SJCRH30 (cell line): ENCODE results near the gene MUL1. TPM values are rescaled to one million over a fixed set of nuclear protein-coding genes. Genes with fewer than 3 reads are reported as not detected.
"Not testable (repeated sequence)": the region's sequence is repeated elsewhere in the genome, so short reads cannot be mapped to it uniquely, and the experiment has no call there.

Source experiments
- DNase-seq, 2 experiments: peaks; one replicate each; pipeline ENCODE4 v3.0.0-alpha.2; 2015 to 2020
- H3K27ac ChIP-seq: fragments of 250-450 bp; sonication (Bioruptor Pico); 2 replicates; pipeline ENCODE4 v1.5.1; 2020; ENCODE audit warnings: mild to moderate bottlenecking, moderate library complexity
- H3K27me3 ChIP-seq: fragments of 250-450 bp; sonication (Bioruptor Pico); 2 replicates; pipeline ENCODE4 v1.5.1; 2020; ENCODE audit warnings: mild to moderate bottlenecking, moderate library complexity
- H3K36me3 ChIP-seq: fragments of 250-450 bp; sonication (Bioruptor Pico); 2 replicates; pipeline ENCODE4 v1.5.1; 2020; ENCODE audit warnings: mild to moderate bottlenecking, moderate library complexity
- H3K4me1 ChIP-seq: fragments of 250-450 bp; sonication (Bioruptor Pico); 2 replicates; pipeline ENCODE4 v1.5.1; 2020; ENCODE audit warnings: mild to moderate bottlenecking, moderate library complexity
- H3K4me3 ChIP-seq: fragments of 250-450 bp; sonication (Bioruptor Pico); 2 replicates; pipeline ENCODE4 v1.5.1; 2020; ENCODE audit warnings: mild to moderate bottlenecking, moderate library complexity
- H3K9me3 ChIP-seq: fragments of 250-450 bp; sonication (Bioruptor Pico); replicated peaks from 2 replicates; pipeline ENCODE4 v1.5.1; 2020; ENCODE audit warnings: mild to moderate bottlenecking, moderate library complexity
- total RNA-seq: library from RNA; depleted of rRNA; stranded (reverse); fragments of >200 nt; shearing (Covaris generic); gene quantifications from 2 replicates; pipeline ENCODE4 v1.2.3, GENCODE V29; 2014

MUL1 gene
- total RNA-seq, 1 experiment from 2014 or later: 26.7 TPM

- not testable (repeated sequence) for DNase-seq, H3K27ac ChIP-seq, H3K9me3 ChIP-seq
Observed at GRCh38 chr1:20496725-20497383, 11.1 kb downstream of the MUL1 start.

GRCh38 chr1:20496241-20496661 is 11.7 kb downstream of the MUL1 start:
- no peaks in the 10 kb centered on the region for H3K9me3 ChIP-seq
- DNase-seq: no peak
- no peak overlapping the region for H3K27ac ChIP-seq
- H3K4me3 ChIP-seq: no peak overlapping the region
- H3K27me3 ChIP-seq: peaks cover 6% of the 10 kb centered on the region; the same call in 1 of the 2 replicates
- H3K4me1 ChIP-seq: peaks cover 11% of the 10 kb centered on the region
- H3K36me3 ChIP-seq: peaks cover 20% of the 10 kb centered on the region

More at GRCh38 chr1:20496725-20497383, 11.1 kb downstream of the MUL1 start:
- not testable (repeated sequence) for H3K4me3 ChIP-seq, H3K27me3 ChIP-seq
- Histone ChIP-seq H3K36me3 (peaks cover 26% of the 10 kb centered on the region), H3K4me1 (peaks cover 11% of the 10 kb centered on the region)

DNA sequence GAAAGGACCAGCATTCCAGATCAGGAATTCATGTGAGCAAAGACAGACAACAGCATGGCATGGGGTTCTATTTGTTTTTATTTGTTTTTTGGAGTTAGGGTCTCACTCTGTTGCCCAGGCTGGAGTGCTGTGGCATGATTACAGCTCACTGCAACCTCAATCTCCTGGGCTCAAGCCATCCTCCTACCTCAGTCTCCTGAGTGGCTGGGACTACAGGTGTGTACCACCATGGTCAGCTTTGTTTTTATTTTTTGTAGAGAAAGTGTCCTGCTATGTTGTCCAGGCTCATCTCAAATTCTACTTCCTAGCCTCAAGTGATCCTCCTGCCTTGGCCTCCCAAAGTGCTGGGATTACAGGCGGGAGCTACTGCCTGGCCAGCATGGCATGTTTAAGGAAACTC is 12.3 kb downstream of the MUL1 start:
- peaks cover 11% of the 10 kb centered on the region for H3K4me1 ChIP-seq
- DNase-seq: no peak
- no peaks in the 10 kb centered on the region for H3K9me3 ChIP-seq
- peaks cover 8% of the 10 kb centered on the region; the same call in 1 of the 2 replicates for H3K27me3 ChIP-seq
- peaks cover 16% of the 10 kb centered on the region for H3K36me3 ChIP-seq
- H3K27ac ChIP-seq: no peak overlapping the region
- H3K4me3 ChIP-seq: no peak overlapping the region

GRCh38 chr1:20494609-20495311 is 13.2 kb downstream of the MUL1 start:
- Histone ChIP-seq H3K4me1 (peaks cover 11% of the 10 kb centered on the region), H3K4me3 (no peak overlapping the region), H3K27me3 (peaks cover 13% of the 10 kb centered on the region), H3K9me3 (no peaks in the 10 kb centered on the region), H3K27ac (peak overlapping the region; percentile 35), H3K36me3 (peaks cover 7% of the 10 kb centered on the region; the same call in 1 of the 2 replicates)
- DNase-seq: no peak

GRCh38 chr1:20493839-20494608 is 13.9 kb downstream of the MUL1 start:
- Histone ChIP-seq H3K9me3 (no peaks in the 10 kb centered on the region), H3K36me3 (peaks cover 5% of the 10 kb centered on the region; the same call in 1 of the 2 replicates), H3K4me1 (peaks cover 11% of the 10 kb centered on the region), H3K4me3 (peak overlapping the region; percentile 11; the same call in 1 of the 2 replicates), H3K27me3 (peaks cover 16% of the 10 kb centered on the region), H3K27ac (peak overlapping the region; percentile 35)
- DNase-seq: peak; percentile 76 to 94

DNA sequence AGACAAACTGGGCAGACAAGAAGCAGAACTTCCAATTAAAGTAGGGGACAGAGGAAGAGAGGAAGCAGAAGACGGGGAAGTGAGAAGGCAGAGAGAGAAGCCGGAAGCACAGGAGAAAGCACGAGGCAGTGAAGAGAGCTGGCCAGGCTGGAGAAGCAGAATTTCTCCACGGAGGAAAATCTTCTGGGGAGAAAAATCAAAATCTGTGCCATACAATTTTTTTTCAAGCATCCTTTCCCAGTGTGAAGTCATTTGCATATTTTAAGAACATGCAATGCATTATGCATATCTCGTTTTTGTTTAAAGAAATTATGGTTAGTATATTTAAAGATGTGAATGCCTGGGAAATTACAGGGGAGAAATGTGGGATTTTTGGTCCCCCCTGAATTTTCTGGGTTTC is 14.6 kb downstream of the MUL1 start:
- Histone ChIP-seq H3K36me3 (no peaks in the 10 kb centered on the region; the same call in 1 of the 2 replicates), H3K4me3 (no peak overlapping the region), H3K9me3 (no peaks in the 10 kb centered on the region), H3K27me3 (peaks cover 16% of the 10 kb centered on the region), H3K4me1 (peaks cover 11% of the 10 kb centered on the region), H3K27ac (no peak overlapping the region)
- no peak for DNase-seq

DNA sequence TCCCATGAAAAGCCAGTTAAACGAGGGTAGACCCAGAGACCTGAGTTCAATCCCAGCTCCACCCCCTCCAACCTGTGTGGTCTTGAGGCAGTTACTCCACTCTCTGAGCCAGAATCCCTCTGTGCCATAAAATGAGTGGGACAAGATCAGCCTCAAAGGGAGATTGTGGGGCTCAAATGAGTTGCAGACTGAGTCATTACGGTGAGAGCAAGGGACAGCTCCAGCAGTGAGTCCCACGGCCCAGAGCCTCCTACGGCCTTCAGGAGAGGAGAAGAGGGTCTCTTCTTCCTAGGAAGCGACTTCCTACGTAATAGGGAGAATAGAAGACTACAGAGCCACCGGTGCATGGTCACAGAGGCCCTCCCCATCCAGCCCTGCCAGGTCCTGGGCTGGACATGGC is 15.2 kb downstream of the MUL1 start:
- H3K4me3 ChIP-seq: no peak overlapping the region
- H3K4me1 ChIP-seq: peaks cover 11% of the 10 kb centered on the region
- no peak for DNase-seq
- no peaks in the 10 kb centered on the region for H3K36me3 ChIP-seq
- H3K9me3 ChIP-seq: no peaks in the 10 kb centered on the region
- H3K27me3 ChIP-seq: peaks cover 17% of the 10 kb centered on the region
- no peak overlapping the region for H3K27ac ChIP-seq

DNA sequence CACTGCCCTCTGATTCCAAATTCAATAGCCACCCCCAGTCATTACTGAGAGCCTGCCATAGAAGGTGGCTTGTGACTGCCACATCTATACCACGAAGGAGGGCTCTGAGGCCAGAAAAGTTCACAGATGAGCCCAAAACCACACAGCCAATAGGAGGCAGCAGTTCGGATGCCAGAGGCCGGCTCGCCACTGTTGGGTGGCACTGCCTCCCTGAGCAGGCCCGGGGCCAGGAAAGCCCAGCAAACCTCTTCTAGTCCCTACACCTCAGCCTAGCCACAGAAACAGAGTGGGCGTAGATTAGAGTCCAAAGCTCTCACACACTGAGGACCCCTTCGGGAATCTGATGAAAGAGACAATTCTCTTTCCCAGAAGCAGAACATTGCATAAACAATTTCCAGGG is 16.1 kb downstream of the MUL1 start:
- peaks cover 26% of the 10 kb centered on the region for H3K27me3 ChIP-seq
- H3K9me3 ChIP-seq: no peaks in the 10 kb centered on the region
- no peak for DNase-seq
- H3K4me3 ChIP-seq: no peak overlapping the region
- no peak overlapping the region for H3K27ac ChIP-seq
- no peaks in the 10 kb centered on the region for H3K36me3 ChIP-seq
- peaks cover 11% of the 10 kb centered on the region for H3K4me1 ChIP-seq

GRCh38 chr1:20491178-20491577 is 16.8 kb downstream of the MUL1 start:
- no peak for DNase-seq
- peaks cover 11% of the 10 kb centered on the region for H3K4me1 ChIP-seq
- no peaks in the 10 kb centered on the region for H3K9me3 ChIP-seq
- no peak overlapping the region for H3K4me3 ChIP-seq
- no peak overlapping the region for H3K27ac ChIP-seq
- no peaks in the 10 kb centered on the region for H3K36me3 ChIP-seq
- H3K27me3 ChIP-seq: peaks cover 28% of the 10 kb centered on the region

- DNase-seq: peak in 1 of 2 experiments; percentile 41
- peaks cover 28% of the 10 kb centered on the region for H3K27me3 ChIP-seq
- no peaks in the 10 kb centered on the region for H3K36me3 ChIP-seq
- no peak overlapping the region; the same call in 1 of the 2 replicates for H3K4me3 ChIP-seq
- peaks cover 10% of the 10 kb centered on the region; the same call in 1 of the 2 replicates for H3K4me1 ChIP-seq
- H3K9me3 ChIP-seq: no peaks in the 10 kb centered on the region
- no peak overlapping the region for H3K27ac ChIP-seq
Observed at GRCh38 chr1:20487236-20487590, 20.7 kb downstream of the MUL1 start.

- H3K36me3 ChIP-seq: no peaks in the 10 kb centered on the region
- H3K4me1 ChIP-seq: peaks cover 10% of the 10 kb centered on the region; the same call in 1 of the 2 replicates
- peaks cover 25% of the 10 kb centered on the region for H3K27me3 ChIP-seq
- peak overlapping the region; percentile 78 for H3K4me3 ChIP-seq
- no peaks in the 10 kb centered on the region for H3K9me3 ChIP-seq
- peak overlapping the region; percentile 38; the same call in 1 of the 2 replicates for H3K27ac ChIP-seq
- DNase-seq: peak; percentile 81 to 83
Observed at GRCh38 chr1:20486457-20487235, 21.3 kb downstream of the MUL1 start.

GRCh38 chr1:20485527-20486456 is 22.2 kb downstream of the MUL1 start, which contains the start of gene CAMK2N1:
TSS of gene CAMK2N1 (minus strand) at chr1:20486210. CDS start at chr1:20485379, 831 bp downstream.
- peaks cover 21% of the 10 kb centered on the region for H3K27me3 ChIP-seq
- DNase-seq: peak; percentile 69 to 70

More at GRCh38 chr1:20485527-20486456, 22.2 kb downstream of the MUL1 start, which contains the start of gene CAMK2N1:
- peak within 1 kb of the TSS; percentile 78 for H3K4me3 ChIP-seq
- H3K27ac ChIP-seq: peak within 1 kb of the TSS; percentile 38; the same call in 1 of the 2 replicates
- H3K36me3 ChIP-seq: no peaks in the 10 kb centered on the region
- no peaks in the 10 kb centered on the region for H3K9me3 ChIP-seq
- H3K4me1 ChIP-seq: peaks cover 10% of the 10 kb centered on the region; the same call in 1 of the 2 replicates
